GM18499 (cell line): ENCODE data around the gene NDUFS1.
"Not testable (repeated sequence)": the region's sequence is repeated elsewhere in the genome, so short reads cannot be mapped to it uniquely, and the experiment has no call there.

Source experiments
- ATAC-seq: cut with Tn5 transposase; IDR thresholded peaks from one replicate; pipeline ENCODE4 v1.9.1; 2021; ENCODE audit warnings: moderate number of reproducible peaks; ENCODE audit not compliant: insufficient read depth, unreplicated experiment

Gene NDUFS1

GRCh38 chr2:206159346-206160124 lies at the start of gene NDUFS1, which contains the start of gene EEF1B2:
Gene NDUFS1 (minus strand): TSS chr2:206159444. CDS start chr2:206153678, 5,766 bp downstream.
Gene EEF1B2 (plus strand): TSS chr2:206159895. CDS start chr2:206159980, 85 bp downstream.
- peak; percentile 79 for ATAC-seq

GRCh38 chr2:206208900-206209299 lies 49.7 kb upstream of the NDUFS1 start:
- no peak for ATAC-seq

GRCh38 chr2:206207316-206207715 lies 48.1 kb upstream of the NDUFS1 start:
- ATAC-seq = not testable (repeated sequence)

- no peak for ATAC-seq
Measured at GRCh38 chr2:206204710-206205109, 45.5 kb upstream of the NDUFS1 start.

- ATAC-seq = no peak
Measured at GRCh38 chr2:206203331-206203730, 44.1 kb upstream of the NDUFS1 start.

GRCh38 chr2:206202446-206202845 lies 43.2 kb upstream of the NDUFS1 start:
- ATAC-seq = no peak

GRCh38 chr2:206201075-206201848 lies 42.0 kb upstream of the NDUFS1 start:
- no peak for ATAC-seq

DNA sequence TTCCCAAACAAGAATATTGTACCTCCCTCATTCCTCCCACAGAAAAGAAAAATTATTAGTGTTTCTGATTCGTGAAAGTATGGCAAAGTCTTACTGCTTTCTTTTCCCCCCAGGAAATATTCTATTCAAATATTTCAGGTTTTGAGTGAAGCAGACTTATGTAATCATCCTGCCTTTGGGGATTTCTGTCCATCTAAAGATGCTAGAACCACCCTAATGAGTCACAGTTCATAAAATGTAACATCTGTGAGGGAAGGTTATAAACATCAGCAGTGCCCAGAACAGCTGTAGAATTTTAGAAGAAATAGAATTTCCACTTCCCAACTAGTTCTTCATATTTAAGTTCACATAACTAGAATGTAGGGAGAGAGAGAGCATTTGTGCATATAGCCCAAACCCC lies 39.4 kb upstream of the NDUFS1 start:
- ATAC-seq = no peak

DNA sequence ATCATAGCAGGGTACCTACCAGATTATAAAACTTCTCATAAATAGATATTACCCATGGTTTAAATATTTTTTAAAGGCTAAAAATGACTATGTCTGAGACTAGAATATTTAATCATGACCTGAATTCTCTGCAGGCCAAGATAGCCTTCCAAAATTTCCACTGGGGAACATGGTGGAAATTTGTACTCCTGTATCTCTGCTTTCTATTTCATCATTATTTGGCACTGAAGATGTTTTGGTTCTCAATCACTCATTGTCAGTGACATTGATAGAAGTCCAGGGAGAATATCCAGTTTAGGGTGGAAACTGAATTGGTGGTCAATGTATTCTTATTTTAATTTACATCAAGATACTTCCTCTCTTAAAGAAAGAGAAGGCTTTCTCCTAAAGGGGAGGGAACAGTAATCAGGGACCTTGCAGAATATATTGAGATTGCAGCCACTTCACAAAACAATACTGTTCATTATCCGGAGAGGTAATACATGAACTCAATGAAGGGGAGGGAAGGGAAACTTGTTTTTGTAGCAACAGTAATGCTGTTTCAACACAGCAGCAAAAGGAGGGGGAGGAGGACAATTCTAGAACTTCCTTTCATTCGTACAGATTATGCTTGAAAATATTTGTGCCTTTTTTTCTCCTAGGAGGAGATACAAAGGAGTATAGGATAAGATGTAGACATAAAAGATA lies 34.6 kb upstream of the NDUFS1 start:
- ATAC-seq = no peak

DNA sequence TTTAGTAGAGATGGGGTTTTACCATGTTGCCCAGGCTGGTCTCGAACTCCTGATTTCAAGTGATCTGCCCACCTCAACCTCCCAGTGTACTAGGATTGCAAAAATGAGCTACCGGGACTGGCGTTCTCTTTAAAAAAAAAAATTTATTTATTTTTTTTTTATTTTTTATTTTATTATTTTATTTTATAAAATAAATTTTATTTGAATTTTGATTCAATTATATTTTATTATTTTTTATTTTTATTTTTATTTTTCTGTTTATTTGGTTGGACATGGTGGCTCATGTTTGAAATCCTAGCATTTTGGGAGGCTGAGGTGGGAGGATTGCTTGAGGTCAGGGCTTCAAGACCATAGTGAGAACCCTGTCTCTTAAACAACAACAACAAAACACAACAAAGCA lies 32.9 kb upstream of the NDUFS1 start:
- no peak for ATAC-seq

GRCh38 chr2:206190689-206191088 lies 31.4 kb upstream of the NDUFS1 start:
- no peak for ATAC-seq

DNA sequence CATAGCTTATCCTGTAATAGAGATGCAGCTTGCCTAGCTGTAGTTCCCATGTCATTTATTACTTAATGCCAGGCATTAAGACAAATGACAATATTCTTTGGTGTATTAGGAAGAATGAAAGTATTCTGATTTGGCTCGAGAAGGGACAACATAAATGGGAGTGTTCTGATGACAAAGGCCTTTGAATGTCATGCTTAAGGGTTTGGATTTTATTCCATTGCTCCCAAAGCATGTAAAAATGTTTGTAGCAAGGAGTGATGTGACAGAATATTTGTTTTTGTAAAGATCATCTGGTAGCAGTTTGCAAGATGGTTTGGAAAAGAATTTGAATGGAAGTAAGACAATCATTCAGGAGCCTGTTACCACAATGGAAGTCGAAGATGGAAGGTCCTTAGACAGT lies 30.9 kb upstream of the NDUFS1 start:
- ATAC-seq = no peak

DNA sequence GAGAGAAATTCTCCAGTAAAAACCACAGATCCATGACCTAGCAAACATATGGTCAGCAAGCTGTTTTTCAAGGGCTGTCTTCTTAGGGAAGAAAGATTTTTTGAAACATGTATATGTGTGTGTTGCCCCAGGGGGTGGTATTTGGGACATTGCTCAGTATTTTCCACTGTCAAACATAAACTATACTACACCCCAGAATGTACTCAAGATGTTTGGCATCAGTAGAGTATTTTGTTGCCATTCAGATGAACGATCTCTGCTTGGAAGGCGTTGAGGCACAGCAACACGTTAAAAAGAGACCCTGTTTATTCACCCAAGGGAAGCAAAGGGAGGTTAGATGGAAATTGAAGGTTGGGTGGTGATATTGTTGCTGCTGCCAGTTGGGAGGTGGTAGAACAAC lies 30.4 kb upstream of the NDUFS1 start:
- no peak for ATAC-seq

DNA sequence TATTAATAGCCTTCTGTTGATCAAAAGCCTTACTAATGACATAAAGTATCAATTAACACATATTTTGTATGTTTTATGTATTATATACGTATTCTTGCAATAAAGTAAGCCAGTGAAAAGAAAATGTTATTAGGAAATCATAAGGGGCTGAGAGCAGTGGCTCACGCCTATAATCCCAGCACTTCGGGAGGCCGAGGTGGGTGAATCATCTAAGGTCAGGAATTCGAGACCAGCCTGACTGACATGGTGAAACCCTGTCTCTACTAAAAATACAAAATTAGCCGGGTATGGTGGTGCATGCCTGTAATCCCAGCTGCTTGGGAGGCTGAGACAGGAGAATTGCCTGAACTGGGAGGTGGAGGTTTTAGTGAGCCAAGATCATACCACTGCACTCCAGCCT lies 22.3 kb upstream of the NDUFS1 start:
- ATAC-seq = not testable (repeated sequence)

DNA sequence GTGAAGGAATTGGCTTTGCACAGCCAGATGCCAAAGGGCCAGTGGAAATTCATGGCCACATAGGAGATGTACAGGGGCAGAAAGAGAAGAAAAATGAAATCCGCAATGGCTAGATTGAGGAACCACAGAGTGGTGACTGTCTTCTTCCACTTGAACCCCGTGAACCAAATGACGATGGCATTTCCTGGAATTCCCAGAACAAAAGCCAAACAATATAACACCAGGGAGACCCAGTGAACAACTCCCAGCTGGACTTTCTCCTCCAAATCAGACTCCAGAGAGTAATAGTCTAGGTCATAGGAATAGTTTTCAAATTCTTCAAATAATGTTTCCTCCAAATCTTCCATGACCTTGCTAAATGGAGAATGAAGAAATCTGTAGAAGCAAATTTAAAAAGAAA lies 17.7 kb upstream of the NDUFS1 start:
- no peak for ATAC-seq

DNA sequence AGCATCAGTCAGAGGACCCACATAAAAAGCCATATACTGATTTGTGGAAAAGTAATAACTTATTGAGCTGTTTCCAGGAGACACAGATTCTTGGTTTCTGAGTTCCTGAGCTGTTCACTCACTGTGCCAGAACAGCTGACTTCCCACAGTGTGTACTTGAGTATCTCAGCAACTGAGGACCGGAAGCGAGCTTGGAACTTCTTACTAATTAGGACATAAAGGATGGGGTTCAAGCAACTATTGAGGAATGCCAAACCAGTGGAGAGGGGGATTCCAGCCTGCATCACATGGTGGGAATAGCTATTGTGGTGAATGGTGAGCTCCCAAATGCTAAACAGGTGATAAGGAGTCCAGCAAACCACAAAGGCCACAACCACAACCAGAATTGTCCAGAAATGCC lies 16.9 kb upstream of the NDUFS1 start:
- ATAC-seq = no peak

DNA sequence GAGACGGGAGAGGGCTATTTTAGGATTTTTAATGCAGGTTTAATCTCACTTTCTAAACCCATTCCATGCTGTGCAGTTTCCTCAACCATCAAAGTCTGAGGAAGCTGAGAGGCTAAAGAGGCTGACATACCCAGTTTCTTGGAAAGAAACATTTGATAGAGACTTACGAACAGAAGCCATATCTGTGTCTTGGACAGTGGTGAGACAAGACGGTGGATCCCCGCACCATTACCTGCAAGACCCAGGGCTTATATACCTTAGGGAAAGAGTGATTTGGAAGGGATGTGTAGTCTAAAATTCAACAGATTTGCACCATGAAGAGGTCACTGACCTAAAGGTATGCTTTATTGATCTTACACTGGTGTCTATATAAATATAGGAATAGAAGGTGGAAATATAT lies 13.9 kb upstream of the NDUFS1 start:
- no peak for ATAC-seq

DNA sequence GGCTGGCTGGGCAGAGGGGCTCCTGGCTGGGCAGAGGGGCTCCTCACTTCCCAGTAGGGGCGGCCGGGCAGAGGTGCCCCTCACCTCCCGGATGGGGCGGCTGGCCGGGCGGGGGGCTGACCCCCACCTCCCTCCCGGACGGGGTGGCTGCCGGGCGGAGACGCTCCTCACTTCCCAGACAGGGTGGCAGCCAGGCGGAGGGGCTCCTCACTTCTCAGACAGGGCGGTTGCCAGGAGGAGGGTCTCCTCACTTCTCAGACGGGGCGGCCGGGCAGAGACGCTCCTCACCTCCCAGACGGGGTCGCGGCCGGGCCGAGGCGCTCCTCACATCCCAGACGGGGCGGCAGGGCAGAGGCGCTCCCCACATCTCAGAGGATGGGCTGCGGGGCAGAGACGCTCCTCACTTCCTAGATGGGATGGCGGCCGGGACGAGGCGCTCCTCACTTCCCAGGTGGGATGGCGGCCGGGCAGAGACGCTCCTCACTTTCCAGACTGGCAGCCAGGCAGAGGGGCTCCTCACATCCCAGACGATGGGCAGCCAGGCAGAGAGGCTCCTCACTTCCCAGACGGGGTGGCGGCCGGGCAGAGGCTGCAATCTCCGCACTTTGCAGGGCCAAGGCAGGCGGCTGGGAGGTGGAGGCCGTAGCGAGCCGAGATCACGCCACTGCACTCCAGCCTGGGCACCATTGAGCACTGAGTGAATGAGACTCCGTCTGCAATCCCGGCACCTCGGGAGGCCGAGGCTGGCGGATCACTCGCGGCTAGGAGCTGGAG lies 12.6 kb upstream of the NDUFS1 start:
- not testable (repeated sequence) for ATAC-seq

DNA sequence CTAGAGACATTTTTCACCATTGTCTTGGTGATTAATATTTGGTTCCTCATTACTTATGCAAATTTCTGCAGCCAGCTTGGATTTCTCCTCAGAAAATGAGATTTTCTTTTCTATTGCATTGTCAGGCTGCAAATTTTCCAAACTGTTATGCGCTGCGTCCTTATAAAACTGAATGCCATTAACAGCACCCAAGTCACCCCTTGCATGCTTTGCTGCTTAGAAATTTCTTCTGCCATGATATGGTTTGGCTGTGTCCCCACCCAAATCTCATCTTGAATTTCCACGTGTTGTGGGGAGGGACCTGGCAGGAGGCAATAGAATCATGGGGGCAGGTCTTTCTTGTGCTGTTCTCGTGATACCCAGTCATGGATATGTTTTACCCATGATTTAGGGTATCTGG lies 9.0 kb upstream of the NDUFS1 start:
- ATAC-seq = not testable (repeated sequence)

GRCh38 chr2:206164261-206164862 lies 5.1 kb upstream of the NDUFS1 start:
- no peak for ATAC-seq
